Endothelial cell of umbilical vein (primary cell): ENCODE measurements around the gene VTI1A. TPM values are rescaled to one million over a fixed set of nuclear protein-coding genes. Genes with fewer than 3 reads are reported as not detected.

Experiments used
- BruUV-seq: library from RNA; stranded (reverse); fragments of 400-500 nt; replicated peaks from 2 replicates; lab custom pipeline; 2021; lab: Mats Ljungman, UMichigan
- CTCF ChIA-PET: fragments of 300-600, 350-600 bp; sonication (Branson Sonifier 250); formaldehyde crosslinking; loops from one replicate; lab custom pipeline; 2021; ENCODE audit warnings: antibody characterized with exemption, inconsistent platforms; lab: Charles Lee
- POLR2A ChIA-PET: fragments of 300-600, 350-600 bp; sonication (Branson Sonifier 250); formaldehyde crosslinking; loops from one replicate; lab custom pipeline; 2021; ENCODE audit warnings: antibody characterized with exemption, inconsistent platforms; lab: Charles Lee
- DNase-seq: peaks from one replicate; pipeline ENCODE4 v3.0.0-alpha.2; 2011; ENCODE audit warnings: low read depth, low spot score
- FAIRE-seq: peaks from 2 replicates; lab custom pipeline; 2011; peaks lifted over from hg19 to GRCh38; lab: Jason Lieb, UNC
- H2AFZ ChIP-seq: 2 replicates; pipeline ENCODE4 v1.6.0; 2012; ENCODE audit warnings: low read depth, low read length, control low read depth, inconsistent platforms
- H3K27ac ChIP-seq: 2 replicates; pipeline ENCODE4 v1.5.1; 2011; ENCODE audit warnings: low read depth, mild to moderate bottlenecking, control low read depth, low read length, moderate library complexity; ENCODE audit not compliant: insufficient read depth
- H3K27me3 ChIP-seq, 2 experiments: 2 replicates each; pipeline versions ENCODE4 v1.6.0 to v1.6.1; 2011; ENCODE audit warnings: low read length in 2 of 2, mixed read lengths in 1 of 2; ENCODE audit not compliant: control insufficient read depth in 2 of 2, insufficient read depth in 2 of 2
- H3K36me3 ChIP-seq, 2 experiments: 2 replicates in 1 of 2; 3 replicates in 1 of 2; pipeline ENCODE4 v1.5.1; 2011; ENCODE audit warnings: low read length in 2 of 2, mild to moderate bottlenecking in 1 of 2, moderate library complexity in 1 of 2; ENCODE audit not compliant: control insufficient read depth in 2 of 2, insufficient read depth in 2 of 2; ENCODE audit errors: extremely low read depth in 1 of 2
- H3K4me1 ChIP-seq: 3 replicates; pipeline ENCODE4 v1.5.1; 2011; ENCODE audit warnings: mild to moderate bottlenecking, low read length; ENCODE audit not compliant: control insufficient read depth, insufficient read depth; ENCODE audit errors: extremely low read depth
- H3K4me2 ChIP-seq: 2 replicates; pipeline ENCODE4 v1.6.1; 2011; ENCODE audit warnings: low read length, control low read depth, mixed read lengths; ENCODE audit not compliant: insufficient read depth
- H3K4me3 ChIP-seq, 3 experiments: fragments of 200-600 bp in 1 of 3; sonication (generic), shearing (Covaris generic) in 1 of 3; replicated peaks in 1 of 3; 2 replicates each; pipeline ENCODE4 v1.5.1; 2011 to 2016; ENCODE audit warnings: control low read depth in 3 of 3, low read length in 3 of 3, mild to moderate bottlenecking in 2 of 3, inconsistent platforms in 1 of 3, low read depth in 1 of 3, moderate library complexity in 1 of 3; ENCODE audit not compliant: insufficient read depth in 1 of 3
- H3K79me2 ChIP-seq: 2 replicates; pipeline ENCODE4 v1.6.0; 2012; ENCODE audit warnings: low read length, inconsistent platforms; ENCODE audit not compliant: control insufficient read depth, insufficient read depth
- H3K9ac ChIP-seq: replicated peaks from 2 replicates; pipeline ENCODE3; 2011; ENCODE audit warnings: low read length, control low read depth; ENCODE audit not compliant: insufficient read depth; ENCODE audit errors: extremely low read depth
- H3K9me1 ChIP-seq: replicated peaks from 3 replicates; pipeline ENCODE4 v1.6.0; 2011; ENCODE audit warnings: mild to moderate bottlenecking, low read length; ENCODE audit not compliant: control insufficient read depth, insufficient read depth; ENCODE audit errors: extremely low read depth
- H3K9me3 ChIP-seq: replicated peaks from 2 replicates; pipeline ENCODE4 v1.5.1; 2012; ENCODE audit warnings: low read length, inconsistent platforms; ENCODE audit not compliant: control insufficient read depth, insufficient read depth
- H4K20me1 ChIP-seq: replicated peaks from 2 replicates; pipeline ENCODE3; 2011; ENCODE audit warnings: mild to moderate bottlenecking, low read length; ENCODE audit not compliant: control insufficient read depth, insufficient read depth; ENCODE audit errors: extremely low read depth
- EZH2 ChIP-seq: IDR thresholded peaks from 2 replicates; pipeline ENCODE4 v1.6.1; 2012; ENCODE audit warnings: borderline replicate concordance, low read depth, mild to moderate bottlenecking, moderate library complexity, low read length, inconsistent platforms; ENCODE audit not compliant: severe bottlenecking
- FOS ChIP-seq: IDR thresholded peaks from 2 replicates; pipeline ENCODE4 v1.6.1; 2011; ENCODE audit warnings: mild to moderate bottlenecking, low read length, moderate library complexity, borderline replicate concordance; ENCODE audit not compliant: insufficient read depth
- GATA2 ChIP-seq: IDR thresholded peaks from 2 replicates; pipeline ENCODE4 v1.7.0; 2011; ENCODE audit warnings: low read depth, mild to moderate bottlenecking, moderate library complexity, mixed read lengths, low read length; ENCODE audit not compliant: insufficient read length, insufficient read depth
- JUN ChIP-seq: IDR thresholded peaks from 2 replicates; pipeline ENCODE4 v1.6.1; 2011; ENCODE audit warnings: borderline replicate concordance, low read depth; ENCODE audit not compliant: insufficient read length, insufficient read depth
- MYC ChIP-seq: IDR thresholded peaks from one replicate; pipeline ENCODE4 v1.6.1; 2011; ENCODE audit warnings: mild to moderate bottlenecking, low read depth, low read length
- POLR2A ChIP-seq: IDR thresholded peaks from 2 replicates; pipeline ENCODE4 v1.6.1; 2012; ENCODE audit warnings: low read depth, mild to moderate bottlenecking, control low read depth, low read length
- dilution Hi-C: fragments of 300-500 bp; cut with MboI; formaldehyde crosslinking; loops from one replicate; pipeline ENCODE4 v1.15.0; 2019; ENCODE audit warnings: low sequenced_read_pairs; ENCODE audit not compliant: extremely low pct_ligation_motif_present
- intact Hi-C: fragments of 100-400 bp; cut with micrococcal nuclease; formaldehyde crosslinking; loops from one replicate; pipeline ENCODE4 v1.10.0; 2022
- polyA plus RNA-seq, 4 experiments: library from polyadenylated mRNA; depleted of rRNA in 3 of 4; stranded (reverse) in 3 of 4; unstranded in 1 of 4; fragments of >200 nt; gene quantifications; 2 replicates each; pipeline versions ENCODE4 v1.2.1 to v1.2.3, GENCODE V29; 2011 to 2012; ENCODE audit warnings: missing spikeins in 1 of 4
- total RNA-seq: library from RNA; stranded (reverse); gene quantifications from 2 replicates; pipeline ENCODE4 v1.2.3, GENCODE V29; 2021
- TF ChIP-seq, protein P1 (sequence below), 2 donors: IDR thresholded peaks; 1 replicate in 1 of 2; 2 replicates in 1 of 2; pipeline ENCODE4 v1.5.1; 2011; ENCODE audit warnings: low read length in 2 of 2, mild to moderate bottlenecking in 2 of 2, moderate library complexity in 2 of 2, control low read depth in 1 of 2, inconsistent platforms in 1 of 2, low read depth in 1 of 2; ENCODE audit not compliant: insufficient read depth in 1 of 2; ENCODE audit errors: extremely low read depth in 1 of 2
- TF ChIP-seq, protein P2 (sequence below): IDR thresholded peaks from 2 replicates; pipeline ENCODE4 v1.6.1; 2011; ENCODE audit not compliant: insufficient read depth, insufficient read length

Gene VTI1A
- total and polyA plus RNA-seq, 2 donors (not counting 3 experiments of a cell fraction or from before 2014, with no cell fraction given), result 10.8 to 35.6 TPM

DNA sequence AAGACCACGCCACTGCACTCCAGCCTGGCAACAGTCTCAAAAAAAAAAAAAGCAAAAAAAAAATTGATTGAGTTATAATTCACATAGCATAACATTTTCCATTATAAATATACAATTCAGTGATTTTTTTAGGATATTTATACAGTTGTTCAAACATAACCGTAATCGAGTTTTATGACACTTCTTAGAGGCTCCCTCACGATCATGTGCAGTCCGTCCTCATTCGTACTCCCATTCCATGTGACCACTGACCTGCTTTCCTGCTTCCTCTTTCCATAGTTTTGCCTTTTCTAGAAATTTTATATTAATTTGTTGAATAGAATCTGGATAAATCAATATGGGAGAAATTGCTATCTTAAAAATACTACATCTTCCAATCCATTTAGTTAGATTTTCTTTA lies 45.7 kb downstream of the VTI1A start:
- Histone ChIP-seq H3K9me3 (no peaks in the 10 kb centered on the region), H3K4me1 (peaks cover 2% of the 10 kb centered on the region), H3K79me2 (no peaks in the 10 kb centered on the region), H2AFZ (no peak overlapping the region), H3K4me3 (no peak overlapping the region), H3K27ac (no peak overlapping the region), H3K27me3 (no peaks in the 10 kb centered on the region), H4K20me1 (no peaks in the 10 kb centered on the region), H3K36me3 (no peaks in the 10 kb centered on the region), H3K9me1 (no peaks in the 10 kb centered on the region), H3K9ac (no peak overlapping the region), H3K4me2 (no peak overlapping the region)
- DNase-seq, result no peak
- dilution Hi-C loops, result no loop called here
- CTCF ChIA-PET, result no interaction called here
- intact Hi-C loops, result no loop called here
- FAIRE-seq, result no peak
- POLR2A ChIA-PET, result no interaction called here
- TF ChIP-seq, protein P1, sequence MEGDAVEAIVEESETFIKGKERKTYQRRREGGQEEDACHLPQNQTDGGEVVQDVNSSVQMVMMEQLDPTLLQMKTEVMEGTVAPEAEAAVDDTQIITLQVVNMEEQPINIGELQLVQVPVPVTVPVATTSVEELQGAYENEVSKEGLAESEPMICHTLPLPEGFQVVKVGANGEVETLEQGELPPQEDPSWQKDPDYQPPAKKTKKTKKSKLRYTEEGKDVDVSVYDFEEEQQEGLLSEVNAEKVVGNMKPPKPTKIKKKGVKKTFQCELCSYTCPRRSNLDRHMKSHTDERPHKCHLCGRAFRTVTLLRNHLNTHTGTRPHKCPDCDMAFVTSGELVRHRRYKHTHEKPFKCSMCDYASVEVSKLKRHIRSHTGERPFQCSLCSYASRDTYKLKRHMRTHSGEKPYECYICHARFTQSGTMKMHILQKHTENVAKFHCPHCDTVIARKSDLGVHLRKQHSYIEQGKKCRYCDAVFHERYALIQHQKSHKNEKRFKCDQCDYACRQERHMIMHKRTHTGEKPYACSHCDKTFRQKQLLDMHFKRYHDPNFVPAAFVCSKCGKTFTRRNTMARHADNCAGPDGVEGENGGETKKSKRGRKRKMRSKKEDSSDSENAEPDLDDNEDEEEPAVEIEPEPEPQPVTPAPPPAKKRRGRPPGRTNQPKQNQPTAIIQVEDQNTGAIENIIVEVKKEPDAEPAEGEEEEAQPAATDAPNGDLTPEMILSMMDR (IDR thresholded peaks at IDR 0.05; ENCODE audit: extremely low read depth in 1 of 2, insufficient read depth in 1 of 2, low read depth in 1 of 2, low read length in 2 of 2), result no peak
- TF ChIP-seq GATA2 (no peak), JUN (no peak), POLR2A (no peak), EZH2 (no peak), FOS (no peak), MYC (no peak)
- TF ChIP-seq, protein P2, sequence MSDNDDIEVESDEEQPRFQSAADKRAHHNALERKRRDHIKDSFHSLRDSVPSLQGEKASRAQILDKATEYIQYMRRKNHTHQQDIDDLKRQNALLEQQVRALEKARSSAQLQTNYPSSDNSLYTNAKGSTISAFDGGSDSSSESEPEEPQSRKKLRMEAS, result no peak
- no TSS peak for BruUV-seq
